ENCODE results near the gene ZNF672.

GRCh38 chr1:248853663-248854375, 15.8 kb downstream of the ZNF672 start:
- no peak for TF ChIP-seq CTCF (conservative IDR thresholded peaks at IDR 0.05; ENCODE audit: low read depth, low read length)
- no peak for TF ChIP-seq BHLHE40 (IDR thresholded peaks at IDR 0.05; ENCODE audit: low read depth, low read length)
- no peak for TF ChIP-seq RAD21 (IDR thresholded peaks at IDR 0.05; ENCODE audit: low read length)
- TF ChIP-seq RFX5 (IDR thresholded peaks at IDR 0.05; ENCODE audit: low read depth, low read length): no peak
- TF ChIP-seq POLR2A (IDR thresholded peaks at IDR 0.05; ENCODE audit: low read depth, low read length): no peak
- TF ChIP-seq MAFK (IDR thresholded peaks at IDR 0.05; ENCODE audit: low read depth, low read length): no peak
- no peak for TF ChIP-seq ELK1 (IDR thresholded peaks at IDR 0.05; ENCODE audit: borderline replicate concordance, low read depth, low read length)
- TF ChIP-seq CEBPB (IDR thresholded peaks at IDR 0.05; ENCODE audit: low read depth, low read length): no peak
- TF ChIP-seq MXI1 (IDR thresholded peaks at IDR 0.05; ENCODE audit: borderline replicate concordance, low read depth, low read length): no peak
- TF ChIP-seq USF2 (IDR thresholded peaks at IDR 0.05; ENCODE audit: low read depth, low read length): no peak

Measured in IMR-90 (cell line).